BE2C (cell line): Measurements from ENCODE around the gene INPP4B.

Experiments
- DNase-seq: peaks from one replicate; pipeline ENCODE4 v3.0.0-alpha.2; 2020
- H3K27me3 ChIP-seq: fragments of 250-450 bp; sonication (Bioruptor Pico); 2 replicates; pipeline ENCODE4 v1.5.1; 2020; ENCODE audit warnings: mild to moderate bottlenecking
- H3K36me3 ChIP-seq: fragments of 250-450 bp; sonication (Bioruptor Pico); 2 replicates; pipeline ENCODE4 v1.5.1; 2020; ENCODE audit warnings: mild to moderate bottlenecking
- H3K4me1 ChIP-seq: fragments of 250-450 bp; sonication (Bioruptor Pico); 2 replicates; pipeline ENCODE4 v1.5.1; 2020
- H3K4me3 ChIP-seq: 2 replicates; pipeline ENCODE4 v1.5.1; 2011; ENCODE audit warnings: low read depth, low read length
- H3K9me3 ChIP-seq: fragments of 250-450 bp; sonication (Bioruptor Pico); 2 replicates; pipeline ENCODE4 v1.5.1; 2020
- CTCF ChIP-seq: IDR thresholded peaks from 2 replicates; pipeline ENCODE4 v1.5.1; 2012; ENCODE audit warnings: mild to moderate bottlenecking, low read depth, low read length

The INPP4B gene

DNA sequence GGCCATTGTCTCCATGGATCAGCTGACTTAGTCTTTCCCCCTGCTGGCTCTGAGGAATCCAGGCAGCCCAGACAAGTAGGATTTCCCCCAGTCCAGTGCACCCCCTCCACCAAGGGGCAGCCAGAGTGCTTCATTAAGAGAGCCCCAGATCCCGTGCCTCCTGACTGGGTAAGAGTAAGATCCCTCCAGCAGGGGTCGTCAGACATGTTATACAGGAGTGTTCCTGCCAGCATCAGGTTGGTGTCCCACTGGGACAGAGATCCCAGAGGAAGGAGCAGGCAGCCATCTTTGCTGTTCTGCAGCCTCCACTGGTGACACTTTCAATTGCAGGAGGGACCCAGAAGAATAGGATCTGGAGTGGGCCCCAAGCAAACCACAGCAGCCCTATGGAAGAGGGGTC is 29.0 kb upstream of the INPP4B start:
- Histone ChIP-seq H3K9me3 (no peaks in the 10 kb centered on the region), H3K4me3 (no peak overlapping the region), H3K4me1 (no peaks in the 10 kb centered on the region), H3K27me3 (no peaks in the 10 kb centered on the region), H3K36me3 (no peaks in the 10 kb centered on the region)
- no peak; the same call in 1 of the 2 replicates for TF ChIP-seq CTCF
- peak; percentile 59 for DNase-seq

DNA sequence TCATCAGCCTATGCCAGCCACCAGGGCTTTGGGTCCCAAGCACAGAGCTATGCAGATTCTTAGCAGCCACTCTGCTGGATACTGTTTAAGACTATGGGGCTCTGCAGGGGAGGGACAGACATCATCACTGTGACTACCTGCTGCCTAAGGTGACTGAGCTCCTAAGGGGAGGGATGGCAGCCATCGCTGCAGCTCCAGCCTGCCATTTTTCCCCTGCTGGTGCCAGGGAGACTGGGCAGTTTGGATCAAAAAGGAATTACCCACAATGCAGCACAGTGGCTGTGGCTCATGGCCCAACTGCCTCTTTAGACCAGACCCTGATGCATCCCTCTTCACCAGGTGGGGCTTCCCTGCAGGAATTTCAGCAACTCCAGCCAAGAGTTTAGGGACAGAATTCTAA is 28.6 kb upstream of the INPP4B start:
- Histone ChIP-seq H3K4me1 (no peaks in the 10 kb centered on the region), H3K4me3 (no peak overlapping the region), H3K9me3 (no peaks in the 10 kb centered on the region), H3K36me3 (no peaks in the 10 kb centered on the region), H3K27me3 (no peaks in the 10 kb centered on the region)
- no peak for TF ChIP-seq CTCF
- peak; percentile 12 for DNase-seq

DNA sequence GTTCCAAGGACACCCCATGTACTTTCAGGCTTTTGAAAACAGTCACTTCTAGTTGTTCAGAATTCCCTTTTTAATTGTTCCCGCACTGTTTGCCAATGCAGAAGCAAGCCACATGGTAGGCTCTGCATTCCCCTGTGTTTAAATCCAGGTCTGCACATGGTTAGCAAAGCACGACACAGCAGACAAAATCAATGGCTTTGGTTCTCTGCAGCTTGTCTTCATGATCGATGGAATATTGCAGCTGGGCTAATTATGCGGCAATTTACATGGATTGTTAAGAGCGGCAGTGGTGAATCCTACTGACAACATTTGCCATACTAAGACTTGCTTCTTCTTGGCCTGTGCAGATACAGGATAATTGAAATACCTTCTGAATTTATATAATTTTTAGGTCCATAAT is 20.6 kb upstream of the INPP4B start:
- H3K4me3 ChIP-seq = no peak overlapping the region
- no peaks in the 10 kb centered on the region for H3K9me3 ChIP-seq
- H3K4me1 ChIP-seq = no peaks in the 10 kb centered on the region
- H3K36me3 ChIP-seq = no peaks in the 10 kb centered on the region
- no peak for TF ChIP-seq CTCF
- no peak for DNase-seq
- H3K27me3 ChIP-seq = no peaks in the 10 kb centered on the region

DNA sequence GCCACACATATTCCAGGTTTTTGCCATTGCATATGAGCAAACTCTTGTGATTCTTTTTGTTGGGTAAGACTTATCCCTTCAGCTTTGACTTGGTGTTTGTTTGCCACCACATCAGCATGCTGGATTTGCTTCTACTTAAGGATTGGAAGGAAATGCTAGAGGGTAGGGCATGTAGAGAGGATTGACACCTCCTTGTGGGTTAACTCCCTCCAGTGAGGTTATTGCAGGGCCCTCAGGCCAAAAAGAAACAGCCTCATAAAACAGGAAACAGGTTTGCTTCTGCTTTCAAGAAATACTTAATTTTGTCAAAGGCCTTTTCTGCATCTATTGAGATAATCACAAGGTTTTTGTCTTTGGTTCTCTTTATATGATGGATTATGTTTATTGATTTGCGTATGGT is 15.2 kb upstream of the INPP4B start:
- no peaks in the 10 kb centered on the region for H3K9me3 ChIP-seq
- TF ChIP-seq CTCF = no peak
- DNase-seq = no peak
- no peaks in the 10 kb centered on the region for H3K36me3 ChIP-seq
- no peak overlapping the region for H3K4me3 ChIP-seq
- H3K4me1 ChIP-seq = no peaks in the 10 kb centered on the region
- no peaks in the 10 kb centered on the region for H3K27me3 ChIP-seq

DNA sequence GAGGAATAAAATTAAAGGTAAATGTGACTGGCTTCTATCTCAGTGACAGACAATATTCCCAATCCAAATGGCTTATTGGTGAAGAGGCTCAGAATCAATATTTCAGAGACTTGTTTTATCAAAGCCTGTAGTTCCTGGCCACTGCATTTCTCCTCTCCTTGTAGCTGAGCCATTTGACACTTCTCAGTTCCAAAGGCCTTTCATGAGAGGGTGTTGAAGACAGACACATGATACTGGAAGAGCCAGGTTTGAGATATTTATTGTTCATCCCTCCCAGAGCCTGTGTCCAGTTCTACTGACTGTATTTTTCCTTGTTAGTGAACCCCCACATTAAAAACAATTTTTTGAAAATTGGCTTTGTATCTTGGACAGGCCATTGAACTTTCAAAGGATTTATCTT is 12.9 kb upstream of the INPP4B start:
- DNase-seq = no peak
- no peak overlapping the region for H3K4me3 ChIP-seq
- no peaks in the 10 kb centered on the region for H3K9me3 ChIP-seq
- H3K36me3 ChIP-seq = no peaks in the 10 kb centered on the region
- no peaks in the 10 kb centered on the region for H3K4me1 ChIP-seq
- no peaks in the 10 kb centered on the region for H3K27me3 ChIP-seq
- TF ChIP-seq CTCF = no peak

GRCh38 chr4:142858446-142858845 is 12.3 kb upstream of the INPP4B start:
- no peaks in the 10 kb centered on the region for H3K27me3 ChIP-seq
- TF ChIP-seq CTCF = no peak
- H3K4me1 ChIP-seq = no peaks in the 10 kb centered on the region

More at GRCh38 chr4:142858446-142858845, 12.3 kb upstream of the INPP4B start:
- DNase-seq = no peak
- Histone ChIP-seq H3K36me3 (no peaks in the 10 kb centered on the region), H3K4me3 (no peak overlapping the region), H3K9me3 (no peaks in the 10 kb centered on the region)
